ENCODE measurements around the gene ZNF516.

The ZNF516 gene

DNA sequence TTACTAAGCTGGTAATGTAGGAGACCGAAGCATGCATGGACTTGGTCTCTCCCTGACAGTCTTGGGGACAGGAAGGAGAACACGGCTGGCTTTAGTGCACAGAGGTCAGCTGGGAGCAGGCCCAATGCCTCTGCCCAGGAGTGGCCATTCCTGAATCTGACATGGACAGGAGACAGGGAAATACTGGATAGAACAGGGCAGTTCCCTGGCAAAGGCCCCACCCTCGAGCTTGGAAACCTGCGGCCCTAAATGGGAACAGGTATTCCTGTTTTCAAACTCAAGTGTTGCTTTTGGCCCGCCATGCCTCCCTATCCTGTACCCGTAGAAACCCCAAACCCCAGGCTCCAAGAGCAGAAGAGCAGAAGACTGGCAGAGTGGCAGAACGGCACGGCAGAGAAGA, 107.4 kb downstream of the ZNF516 start:
- Histone ChIP-seq H3K27me3 (replicated peaks) (no peaks in the 10 kb centered on the region), H3K27ac (no peak overlapping the region), H3K36me3 (replicated peaks) (no peaks in the 10 kb centered on the region), H3K4me3 (ENCODE audit: low read depth, low read length) (no peak overlapping the region)
- TF ChIP-seq, protein P1, sequence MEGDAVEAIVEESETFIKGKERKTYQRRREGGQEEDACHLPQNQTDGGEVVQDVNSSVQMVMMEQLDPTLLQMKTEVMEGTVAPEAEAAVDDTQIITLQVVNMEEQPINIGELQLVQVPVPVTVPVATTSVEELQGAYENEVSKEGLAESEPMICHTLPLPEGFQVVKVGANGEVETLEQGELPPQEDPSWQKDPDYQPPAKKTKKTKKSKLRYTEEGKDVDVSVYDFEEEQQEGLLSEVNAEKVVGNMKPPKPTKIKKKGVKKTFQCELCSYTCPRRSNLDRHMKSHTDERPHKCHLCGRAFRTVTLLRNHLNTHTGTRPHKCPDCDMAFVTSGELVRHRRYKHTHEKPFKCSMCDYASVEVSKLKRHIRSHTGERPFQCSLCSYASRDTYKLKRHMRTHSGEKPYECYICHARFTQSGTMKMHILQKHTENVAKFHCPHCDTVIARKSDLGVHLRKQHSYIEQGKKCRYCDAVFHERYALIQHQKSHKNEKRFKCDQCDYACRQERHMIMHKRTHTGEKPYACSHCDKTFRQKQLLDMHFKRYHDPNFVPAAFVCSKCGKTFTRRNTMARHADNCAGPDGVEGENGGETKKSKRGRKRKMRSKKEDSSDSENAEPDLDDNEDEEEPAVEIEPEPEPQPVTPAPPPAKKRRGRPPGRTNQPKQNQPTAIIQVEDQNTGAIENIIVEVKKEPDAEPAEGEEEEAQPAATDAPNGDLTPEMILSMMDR (IDR thresholded peaks at IDR 0.05; ENCODE audit: low read depth, low read length, missing control alignments) = no peak
- DNase-seq = no peak
- in situ Hi-C loops (cut with HindIII; ENCODE audit: low pct_ligation_motif_present, low sequenced_read_pairs) = no loop called here

- Histone ChIP-seq H3K27ac (no peak overlapping the region), H3K27me3 (replicated peaks) (no peaks in the 10 kb centered on the region), H3K36me3 (replicated peaks) (no peaks in the 10 kb centered on the region), H3K4me3 (ENCODE audit: low read depth, low read length) (no peak overlapping the region)
- TF ChIP-seq, protein P1 (IDR thresholded peaks at IDR 0.05; ENCODE audit: low read depth, low read length, missing control alignments) = no peak
- in situ Hi-C loops (cut with HindIII; ENCODE audit: low pct_ligation_motif_present, low sequenced_read_pairs) = no loop called here
- no peak for DNase-seq
Observed at GRCh38 chr18:76386886-76387285, 108.2 kb downstream of the ZNF516 start.

- in situ Hi-C loops (cut with HindIII; ENCODE audit: low pct_ligation_motif_present, low sequenced_read_pairs) = no loop called here
- Histone ChIP-seq H3K4me3 (ENCODE audit: low read depth, low read length) (no peak overlapping the region), H3K27me3 (replicated peaks) (no peaks in the 10 kb centered on the region), H3K27ac (no peak overlapping the region), H3K36me3 (replicated peaks) (no peaks in the 10 kb centered on the region)
- DNase-seq = no peak
- TF ChIP-seq, protein P1 (IDR thresholded peaks at IDR 0.05; ENCODE audit: low read depth, low read length, missing control alignments) = no peak
Observed at GRCh38 chr18:76386071-76386470, 109.0 kb downstream of the ZNF516 start.

GRCh38 chr18:76385681-76385975, 109.4 kb downstream of the ZNF516 start:
- in situ Hi-C loops (cut with HindIII; ENCODE audit: low pct_ligation_motif_present, low sequenced_read_pairs) = no loop called here
- no peak for DNase-seq
- Histone ChIP-seq H3K4me3 (ENCODE audit: low read depth, low read length) (no peak overlapping the region), H3K27me3 (replicated peaks) (no peaks in the 10 kb centered on the region), H3K27ac (no peak overlapping the region), H3K36me3 (replicated peaks) (no peaks in the 10 kb centered on the region)
- TF ChIP-seq, protein P1 (IDR thresholded peaks at IDR 0.05; ENCODE audit: low read depth, low read length, missing control alignments) = no peak

DNA sequence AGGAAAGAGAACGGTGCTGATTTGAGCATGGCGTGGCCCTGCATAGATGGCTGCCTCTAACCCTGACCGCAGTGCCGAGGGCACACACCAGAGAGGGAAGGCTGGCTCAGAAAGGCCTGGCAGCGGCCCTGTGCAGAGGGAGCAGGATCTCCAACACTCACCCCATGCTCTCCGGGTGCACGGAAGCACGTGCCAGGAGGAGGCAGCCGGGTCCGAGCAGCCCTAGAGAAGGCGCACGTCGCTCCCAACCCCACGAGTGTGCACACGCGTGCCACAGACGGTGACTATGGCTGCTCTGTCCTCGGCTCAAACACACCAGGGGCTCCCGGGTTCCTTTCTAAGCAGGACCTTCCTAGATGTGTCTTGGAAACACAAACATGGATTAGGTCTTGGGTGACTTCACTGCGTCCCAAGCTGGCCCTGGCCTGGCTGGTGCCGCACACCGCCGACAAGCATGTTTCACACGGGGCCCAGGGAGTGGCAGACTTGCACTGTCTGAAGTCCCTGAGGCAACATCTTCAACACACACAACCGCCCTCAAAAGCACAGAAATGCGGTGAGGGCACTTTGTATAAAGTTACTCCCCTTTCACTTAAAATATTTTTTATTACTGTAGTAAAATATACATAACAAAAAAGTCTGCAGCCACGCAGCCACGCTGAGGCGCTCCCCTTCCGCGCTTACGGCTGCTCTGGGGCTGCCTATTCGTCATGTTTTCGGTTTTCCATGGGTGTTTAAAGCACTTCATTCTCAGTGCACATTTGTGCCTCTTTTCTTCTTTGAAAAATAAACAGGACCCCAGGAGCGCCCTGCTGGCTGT, 110.0 kb downstream of the ZNF516 start:
- Histone ChIP-seq H3K27me3 (replicated peaks) (no peaks in the 10 kb centered on the region), H3K4me3 (ENCODE audit: low read depth, low read length) (no peak overlapping the region), H3K27ac (no peak overlapping the region), H3K36me3 (replicated peaks) (no peaks in the 10 kb centered on the region)
- in situ Hi-C loops (cut with HindIII; ENCODE audit: low pct_ligation_motif_present, low sequenced_read_pairs) = no loop called here
- TF ChIP-seq, protein P1 (IDR thresholded peaks at IDR 0.05; ENCODE audit: low read depth, low read length, missing control alignments) = no peak
- no peak for DNase-seq
